HG02623 (cell line): ENCODE data around the gene HS6ST3.

ENCODE experiments used
- ATAC-seq: cut with Tn5 transposase; IDR thresholded peaks from one replicate; pipeline ENCODE4 v1.9.1; 2021; ENCODE audit warnings: moderate library complexity; ENCODE audit not compliant: unreplicated experiment

Gene HS6ST3

DNA sequence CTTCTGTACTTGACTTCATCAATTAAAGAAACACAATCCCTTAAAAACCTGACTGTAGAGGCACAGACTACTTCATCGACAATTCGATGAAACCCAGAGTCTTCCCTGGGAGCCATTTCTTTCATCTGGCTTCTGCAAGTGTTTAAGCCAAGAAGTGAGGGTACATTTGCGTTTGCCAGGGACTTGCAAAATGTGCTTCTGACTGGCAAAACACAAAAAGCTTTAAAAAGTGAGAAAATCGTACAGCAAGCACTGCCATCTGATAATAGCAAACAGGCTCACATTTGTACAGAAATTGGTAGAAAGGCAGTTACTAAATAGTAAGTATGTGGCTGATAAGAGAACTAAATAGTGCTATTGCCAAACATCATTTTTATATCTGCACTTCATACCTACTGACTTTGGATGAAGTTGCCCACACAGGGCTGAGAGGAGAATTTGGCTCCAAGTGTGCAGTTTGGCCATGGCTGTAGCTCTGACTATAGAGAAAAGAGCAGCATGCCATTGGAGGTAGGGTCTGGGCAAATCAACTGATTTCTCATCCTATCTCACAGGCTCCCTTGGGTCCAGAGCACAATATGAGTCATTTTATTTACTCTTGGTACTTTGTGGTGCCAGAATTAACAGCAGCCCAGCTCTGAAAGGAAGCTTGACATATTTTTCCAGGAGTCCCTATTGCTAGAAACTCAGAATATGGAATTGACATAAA, 546.2 kb downstream of the HS6ST3 start:
- ATAC-seq, result no peak

- no peak for ATAC-seq
Measured at GRCh38 chr13:96637039-96637438, 547.1 kb downstream of the HS6ST3 start.

- no peak for ATAC-seq
Measured at GRCh38 chr13:96646101-96646500, 556.2 kb downstream of the HS6ST3 start.

- ATAC-seq, result no peak
Measured at GRCh38 chr13:96646515-96647211, 556.8 kb downstream of the HS6ST3 start.

DNA sequence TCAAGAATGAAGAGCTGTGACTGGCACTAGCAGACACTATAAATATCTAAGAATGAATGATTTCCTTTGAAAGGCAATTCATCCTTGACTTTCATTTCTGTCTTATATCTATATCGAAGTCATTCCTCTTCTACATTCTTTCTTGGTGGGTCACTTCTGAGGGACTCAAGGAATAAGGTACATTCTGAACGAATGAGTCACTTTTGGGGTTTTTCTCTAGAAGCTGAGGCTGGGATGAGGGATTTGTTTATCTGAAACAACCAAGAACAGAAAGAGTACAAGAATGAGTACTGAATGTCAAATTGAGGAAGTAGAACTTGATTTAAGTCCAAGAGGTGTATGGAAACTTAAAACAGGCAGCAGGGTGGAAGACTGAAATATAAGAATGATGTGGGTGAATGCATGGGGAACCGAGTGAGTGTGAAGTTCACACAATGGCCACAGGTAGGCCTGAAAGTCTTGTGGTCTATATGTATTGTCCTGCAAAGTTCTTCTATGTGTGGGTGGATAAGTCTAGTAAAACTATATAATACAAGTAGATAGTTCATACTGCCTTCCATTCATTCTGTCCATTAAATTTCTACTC, 560.5 kb downstream of the HS6ST3 start:
- ATAC-seq, result peak; percentile 91

DNA sequence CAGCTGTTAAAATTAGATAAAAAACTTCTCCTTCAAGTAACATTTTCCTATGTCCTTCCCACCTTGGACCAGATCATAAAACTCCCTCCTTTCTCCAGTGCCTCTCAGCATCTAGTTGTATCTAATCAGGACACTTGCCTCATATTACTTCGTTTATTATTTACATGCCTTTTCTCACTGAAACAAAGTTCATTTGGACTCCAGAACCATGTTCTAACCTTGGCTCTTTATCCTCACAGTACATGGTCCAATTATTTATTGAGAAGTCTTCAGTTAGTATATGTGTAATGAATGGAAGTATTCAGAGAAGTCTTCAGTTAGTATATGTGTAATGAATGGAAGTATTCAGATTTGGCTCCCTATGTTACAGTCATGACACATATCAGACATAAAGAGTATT, 561.7 kb downstream of the HS6ST3 start:
- no peak for ATAC-seq

GRCh38 chr13:96652506-96652905, 562.6 kb downstream of the HS6ST3 start:
- no peak for ATAC-seq

GRCh38 chr13:96661612-96662011, 571.7 kb downstream of the HS6ST3 start:
- ATAC-seq, result no peak

GRCh38 chr13:96662036-96662435, 572.1 kb downstream of the HS6ST3 start:
- ATAC-seq, result no peak

- ATAC-seq, result no peak
Measured at GRCh38 chr13:96667294-96668018, 577.5 kb downstream of the HS6ST3 start.

GRCh38 chr13:96671073-96671472, 581.2 kb downstream of the HS6ST3 start:
- ATAC-seq, result no peak

DNA sequence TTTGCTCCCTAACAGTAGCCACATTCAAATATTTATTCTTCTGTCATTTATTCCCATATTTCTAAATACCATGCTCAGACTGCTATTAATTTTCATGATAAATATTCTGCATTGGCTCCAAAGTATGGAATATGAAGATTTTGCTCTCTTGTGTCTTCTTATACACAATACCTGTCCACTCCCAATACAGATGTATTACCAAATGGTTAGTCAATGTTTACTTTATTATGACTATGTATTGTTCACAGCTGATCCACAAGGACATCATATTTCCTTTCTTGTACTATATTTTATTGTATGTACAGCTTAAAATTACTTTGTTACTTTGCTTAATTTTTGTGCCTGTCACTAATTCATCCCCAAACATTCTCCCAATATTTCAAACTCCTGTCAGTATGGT, 582.1 kb downstream of the HS6ST3 start:
- ATAC-seq, result no peak

GRCh38 chr13:96673825-96674224, 583.9 kb downstream of the HS6ST3 start:
- no peak for ATAC-seq

DNA sequence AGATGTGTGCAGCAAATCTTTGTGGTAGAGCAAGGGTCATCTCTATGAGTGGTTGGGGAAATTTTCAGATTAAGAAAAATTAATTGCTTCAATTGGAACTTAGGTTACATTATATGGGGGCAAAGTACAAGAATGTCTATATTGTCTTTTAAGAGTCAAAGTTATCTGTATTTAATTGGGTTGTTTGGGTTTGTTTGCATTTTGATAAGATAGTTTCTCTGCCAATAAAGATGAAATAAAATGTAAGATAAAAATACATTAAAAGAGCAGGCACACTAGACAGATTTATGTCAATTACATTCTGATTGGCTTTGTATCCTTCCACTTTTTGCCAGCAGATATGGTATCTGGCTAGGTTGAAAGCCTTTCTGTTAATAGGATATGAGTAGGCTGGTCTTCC, 587.1 kb downstream of the HS6ST3 start:
- no peak for ATAC-seq

- ATAC-seq, result no peak
Measured at GRCh38 chr13:96678801-96679200, 588.9 kb downstream of the HS6ST3 start.

DNA sequence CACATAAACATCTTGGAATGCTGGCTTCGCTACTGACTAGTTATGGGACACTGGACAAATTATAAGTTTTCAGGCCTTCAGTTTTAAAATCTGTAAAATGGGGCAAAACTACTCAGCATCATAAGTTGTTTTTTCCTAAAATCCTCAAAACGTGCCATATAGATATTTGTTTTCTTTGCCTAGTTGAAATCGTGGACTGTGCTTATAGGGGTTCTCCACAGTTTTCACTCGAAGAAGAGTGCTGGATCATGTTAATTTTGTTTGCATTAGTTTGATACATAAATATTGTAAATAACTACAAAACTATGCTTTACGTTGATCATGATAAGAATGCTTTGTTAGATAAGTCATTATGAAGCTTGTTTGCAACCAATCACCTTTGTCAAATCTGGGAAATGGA, 591.0 kb downstream of the HS6ST3 start:
- ATAC-seq, result no peak

GRCh38 chr13:96681766-96682165, 591.9 kb downstream of the HS6ST3 start:
- no peak for ATAC-seq

- ATAC-seq, result no peak
Measured at GRCh38 chr13:96684469-96684868, 594.6 kb downstream of the HS6ST3 start.

GRCh38 chr13:96684907-96685306, 595.0 kb downstream of the HS6ST3 start:
- no peak for ATAC-seq

DNA sequence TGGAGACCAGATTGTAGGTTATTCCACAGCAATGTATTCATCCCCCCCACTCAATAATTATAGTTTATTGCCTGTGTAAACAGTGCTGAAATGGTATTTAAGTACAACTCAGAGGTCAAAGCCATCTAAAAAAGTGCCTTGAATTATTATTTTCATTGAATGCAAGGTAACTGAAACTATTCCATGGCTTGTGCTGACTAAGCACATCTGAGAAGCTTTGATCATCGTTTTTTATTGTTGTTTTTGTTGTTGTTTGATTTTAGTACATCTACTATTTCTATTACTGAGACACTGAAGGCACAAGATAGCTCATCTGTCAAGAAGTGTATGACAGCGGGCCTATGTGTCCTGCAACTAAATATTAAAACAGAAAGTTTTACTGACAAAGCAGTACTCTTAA, 596.4 kb downstream of the HS6ST3 start:
- no peak for ATAC-seq

DNA sequence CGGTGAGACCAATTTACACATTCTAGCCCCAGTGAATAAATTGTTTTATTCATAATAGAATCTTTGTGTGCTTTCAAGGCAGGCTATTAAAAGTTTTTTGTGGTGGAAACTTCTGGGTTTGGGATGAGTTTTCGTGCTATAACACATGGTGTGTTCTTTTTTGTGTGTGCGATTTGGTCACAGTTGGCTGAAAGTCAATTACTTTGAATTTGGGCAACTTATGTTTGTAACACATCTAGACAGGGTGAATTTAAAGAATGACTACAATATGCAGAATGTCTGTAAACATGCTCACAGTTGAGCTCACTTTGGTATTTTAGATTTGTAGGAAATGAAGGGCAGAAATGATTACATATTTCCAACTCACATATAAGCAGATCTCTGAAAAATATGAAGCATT, 597.3 kb downstream of the HS6ST3 start:
- no peak for ATAC-seq

- ATAC-seq, result no peak
Measured at GRCh38 chr13:96690998-96691397, 601.1 kb downstream of the HS6ST3 start.
